K562 (cell line): ENCODE data around the gene PSMB11. TPM values are rescaled to one million over a fixed set of nuclear protein-coding genes. Genes with fewer than 3 reads are reported as not detected.

ENCODE experiments used
- GATAD2B ChIP-seq: fragments of 450-650 bp; IDR thresholded peaks from 2 replicates; pipeline ENCODE4 v1.6.1; 2017; ENCODE audit warnings: mild to moderate bottlenecking, borderline replicate concordance
- JUN ChIP-seq, 2 experiments: sonication (generic) in 1 of 2; formaldehyde crosslinking in 1 of 2; IDR thresholded peaks; 2 replicates each; pipeline versions ENCODE4 v1.6.1 to v1.8.0; 2012 to 2022; ENCODE audit warnings: borderline replicate concordance in 2 of 2, mild to moderate bottlenecking in 2 of 2, improper control_type of control experiment in 1 of 2, low read depth in 1 of 2, low read length in 1 of 2, missing genetic modification reagents in 1 of 2
- KAT8 ChIP-seq: fragments of 450-650 bp; IDR thresholded peaks from 2 replicates; pipeline ENCODE4 v1.6.1; 2016; ENCODE audit warnings: low read depth, mild to moderate bottlenecking
- MEF2A ChIP-seq: IDR thresholded peaks from 2 replicates; pipeline ENCODE4 v1.6.1; 2011; ENCODE audit warnings: low read depth, mild to moderate bottlenecking, low read length, moderate library complexity; ENCODE audit not compliant: control insufficient read depth
- RFX1 ChIP-seq: fragments of 450-650 bp; IDR thresholded peaks from 2 replicates; pipeline ENCODE4 v1.6.1; 2016; ENCODE audit warnings: mild to moderate bottlenecking, moderate library complexity
- TAL1 ChIP-seq: fragments of 450-650 bp; IDR thresholded peaks from 2 replicates; pipeline ENCODE4 v1.6.1; 2016; ENCODE audit warnings: mild to moderate bottlenecking
- ZBTB7A ChIP-seq: IDR thresholded peaks from 2 replicates; pipeline ENCODE4 v1.6.1; 2011; ENCODE audit warnings: low read depth, mild to moderate bottlenecking, low read length, moderate library complexity, borderline replicate concordance; ENCODE audit not compliant: control insufficient read depth
- ZNF174 ChIP-seq: fragments of 250-450 bp; sonication (Bioruptor Pico); IDR thresholded peaks from 2 replicates; pipeline ENCODE4 v1.4.0; 2020; ENCODE audit warnings: mild to moderate bottlenecking
- ZNF253 ChIP-seq: fragments of 250-450 bp; sonication (Bioruptor Pico); conservative IDR thresholded peaks from 2 replicates; pipeline ENCODE4 v1.6.1; 2021; ENCODE audit warnings: mild to moderate bottlenecking
- ZNF436 ChIP-seq: fragments of 250-450, 450-650 bp; sonication (Bioruptor Pico); formaldehyde crosslinking; IDR thresholded peaks from 2 replicates; pipeline ENCODE4 v1.7.0; 2020; ENCODE audit warnings: mild to moderate bottlenecking
- ZNF696 ChIP-seq: fragments of 250-450 bp; sonication (Bioruptor Pico); conservative IDR thresholded peaks from 2 replicates; pipeline ENCODE4 v1.4.0; 2020; ENCODE audit warnings: mild to moderate bottlenecking, moderate library complexity
- polyA plus RNA-seq, 8 experiments: library from polyadenylated mRNA; depleted of rRNA in 4 of 8; stranded (reverse) in 5 of 8; unstranded in 3 of 8; fragments of >200 nt; fragmentation: Nextera tagmentation in 2 of 8; fragmentation: Illumina TruSeq in 1 of 8; extraction: Ambion mirVana in 2 of 8; extraction: Trizol in 1 of 8; gene quantifications; 2 replicates each; pipeline versions ENCODE4 v1.2.1 to v1.2.3, GENCODE V29; 2011 to 2014; ENCODE audit warnings: inconsistent platforms in 1 of 8, missing spikeins in 1 of 8
- total RNA-seq, 7 experiments: library from RNA; depleted of rRNA in 6 of 7; stranded (reverse); fragments of >200 nt in 6 of 7; fragmentation: Illumina TruSeq in 2 of 7; extraction: Trizol in 2 of 7; gene quantifications; 2 replicates each; pipeline versions ENCODE4 v1.2.1 to v1.2.3, GENCODE V29; 2011 to 2021; ENCODE audit warnings: low replicate concordance in 1 of 7
- TF ChIP-seq, protein P1 (sequence below): fragments of 250-450 bp; sonication (Bioruptor Pico); IDR thresholded peaks from 2 replicates; pipeline ENCODE4 v1.4.0; 2020
- TF ChIP-seq, protein P2 (sequence below), 2 experiments: fragments of 450-650 bp; formaldehyde crosslinking in 1 of 2; IDR thresholded peaks; 2 replicates each; pipeline versions ENCODE4 v1.4.0 to v1.6.1; 2014 to 2020; ENCODE audit warnings: mild to moderate bottlenecking in 2 of 2, borderline replicate concordance in 1 of 2, low read depth in 1 of 2
- TF ChIP-seq, protein P3 (sequence below): fragments of 250-450 bp; sonication (Bioruptor Pico); IDR thresholded peaks from 2 replicates; pipeline ENCODE4 v1.4.0; 2020; ENCODE audit warnings: mild to moderate bottlenecking, moderate library complexity, borderline replicate concordance
- TF ChIP-seq, protein P4 (sequence below): sonication (generic); formaldehyde crosslinking; IDR thresholded peaks from 2 replicates; pipeline ENCODE4 v1.8.0; 2022; ENCODE audit warnings: mild to moderate bottlenecking, missing genetic modification reagents

Gene PSMB11
- total and polyA plus RNA-seq, 9 of the 15 experiments (the other 6 are each of a cell fraction or from before 2014, with no cell fraction given): not detected

DNA sequence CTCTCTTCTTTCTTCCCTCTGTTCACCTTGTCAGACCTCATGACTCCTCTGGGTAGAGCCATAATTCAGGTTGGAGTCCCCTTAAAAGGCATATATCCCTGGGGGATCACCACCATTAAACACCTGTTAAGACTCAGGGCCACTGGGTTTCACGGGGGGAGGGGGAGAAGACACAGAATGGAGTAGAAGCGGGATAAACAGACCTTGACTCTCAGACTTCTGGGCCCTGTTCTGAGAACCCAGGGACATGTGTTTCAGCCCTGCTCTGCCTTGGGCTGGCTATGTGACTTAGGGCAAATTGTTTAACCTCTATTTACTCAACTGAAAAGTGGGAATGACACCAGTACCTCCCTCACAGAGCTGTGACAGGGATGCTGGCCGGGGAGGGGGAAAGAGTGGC lies 10.7 kb downstream of the PSMB11 start (continued):
- TF ChIP-seq GATAD2B (no peak), TAL1 (no peak), ZNF696 (CRISPR knock-in tag) (no peak), ZNF174 (CRISPR knock-in tag) (no peak), MEF2A (no peak), ZNF253 (CRISPR knock-in tag) (no peak), RFX1 (no peak), ZBTB7A (no peak), KAT8 (no peak), ZNF436 (CRISPR knock-in tag) (no peak), JUN (IDR thresholded peaks at IDR 0.05; ENCODE audit: borderline replicate concordance, low read depth, low read length) (no peak), JUN (CRISPR knock-in tag; IDR thresholded peaks at IDR 0.05; ENCODE audit: borderline replicate concordance) (no peak)
- TF ChIP-seq, protein P1, sequence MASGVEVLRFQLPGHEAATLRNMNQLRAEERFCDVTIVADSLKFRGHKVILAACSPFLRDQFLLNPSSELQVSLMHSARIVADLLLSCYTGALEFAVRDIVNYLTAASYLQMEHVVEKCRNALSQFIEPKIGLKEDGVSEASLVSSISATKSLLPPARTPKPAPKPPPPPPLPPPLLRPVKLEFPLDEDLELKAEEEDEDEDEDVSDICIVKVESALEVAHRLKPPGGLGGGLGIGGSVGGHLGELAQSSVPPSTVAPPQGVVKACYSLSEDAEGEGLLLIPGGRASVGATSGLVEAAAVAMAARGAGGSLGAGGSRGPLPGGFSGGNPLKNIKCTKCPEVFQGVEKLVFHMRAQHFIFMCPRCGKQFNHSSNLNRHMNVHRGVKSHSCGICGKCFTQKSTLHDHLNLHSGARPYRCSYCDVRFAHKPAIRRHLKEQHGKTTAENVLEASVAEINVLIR: no peak
- TF ChIP-seq, protein P2, sequence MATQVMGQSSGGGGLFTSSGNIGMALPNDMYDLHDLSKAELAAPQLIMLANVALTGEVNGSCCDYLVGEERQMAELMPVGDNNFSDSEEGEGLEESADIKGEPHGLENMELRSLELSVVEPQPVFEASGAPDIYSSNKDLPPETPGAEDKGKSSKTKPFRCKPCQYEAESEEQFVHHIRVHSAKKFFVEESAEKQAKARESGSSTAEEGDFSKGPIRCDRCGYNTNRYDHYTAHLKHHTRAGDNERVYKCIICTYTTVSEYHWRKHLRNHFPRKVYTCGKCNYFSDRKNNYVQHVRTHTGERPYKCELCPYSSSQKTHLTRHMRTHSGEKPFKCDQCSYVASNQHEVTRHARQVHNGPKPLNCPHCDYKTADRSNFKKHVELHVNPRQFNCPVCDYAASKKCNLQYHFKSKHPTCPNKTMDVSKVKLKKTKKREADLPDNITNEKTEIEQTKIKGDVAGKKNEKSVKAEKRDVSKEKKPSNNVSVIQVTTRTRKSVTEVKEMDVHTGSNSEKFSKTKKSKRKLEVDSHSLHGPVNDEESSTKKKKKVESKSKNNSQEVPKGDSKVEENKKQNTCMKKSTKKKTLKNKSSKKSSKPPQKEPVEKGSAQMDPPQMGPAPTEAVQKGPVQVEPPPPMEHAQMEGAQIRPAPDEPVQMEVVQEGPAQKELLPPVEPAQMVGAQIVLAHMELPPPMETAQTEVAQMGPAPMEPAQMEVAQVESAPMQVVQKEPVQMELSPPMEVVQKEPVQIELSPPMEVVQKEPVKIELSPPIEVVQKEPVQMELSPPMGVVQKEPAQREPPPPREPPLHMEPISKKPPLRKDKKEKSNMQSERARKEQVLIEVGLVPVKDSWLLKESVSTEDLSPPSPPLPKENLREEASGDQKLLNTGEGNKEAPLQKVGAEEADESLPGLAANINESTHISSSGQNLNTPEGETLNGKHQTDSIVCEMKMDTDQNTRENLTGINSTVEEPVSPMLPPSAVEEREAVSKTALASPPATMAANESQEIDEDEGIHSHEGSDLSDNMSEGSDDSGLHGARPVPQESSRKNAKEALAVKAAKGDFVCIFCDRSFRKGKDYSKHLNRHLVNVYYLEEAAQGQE (IDR thresholded peaks at IDR 0.05; ENCODE audit: borderline replicate concordance): no peak
- TF ChIP-seq, protein P2 (CRISPR knock-in tag; IDR thresholded peaks at IDR 0.05; ENCODE audit: low read depth): no peak
- TF ChIP-seq, protein P3, sequence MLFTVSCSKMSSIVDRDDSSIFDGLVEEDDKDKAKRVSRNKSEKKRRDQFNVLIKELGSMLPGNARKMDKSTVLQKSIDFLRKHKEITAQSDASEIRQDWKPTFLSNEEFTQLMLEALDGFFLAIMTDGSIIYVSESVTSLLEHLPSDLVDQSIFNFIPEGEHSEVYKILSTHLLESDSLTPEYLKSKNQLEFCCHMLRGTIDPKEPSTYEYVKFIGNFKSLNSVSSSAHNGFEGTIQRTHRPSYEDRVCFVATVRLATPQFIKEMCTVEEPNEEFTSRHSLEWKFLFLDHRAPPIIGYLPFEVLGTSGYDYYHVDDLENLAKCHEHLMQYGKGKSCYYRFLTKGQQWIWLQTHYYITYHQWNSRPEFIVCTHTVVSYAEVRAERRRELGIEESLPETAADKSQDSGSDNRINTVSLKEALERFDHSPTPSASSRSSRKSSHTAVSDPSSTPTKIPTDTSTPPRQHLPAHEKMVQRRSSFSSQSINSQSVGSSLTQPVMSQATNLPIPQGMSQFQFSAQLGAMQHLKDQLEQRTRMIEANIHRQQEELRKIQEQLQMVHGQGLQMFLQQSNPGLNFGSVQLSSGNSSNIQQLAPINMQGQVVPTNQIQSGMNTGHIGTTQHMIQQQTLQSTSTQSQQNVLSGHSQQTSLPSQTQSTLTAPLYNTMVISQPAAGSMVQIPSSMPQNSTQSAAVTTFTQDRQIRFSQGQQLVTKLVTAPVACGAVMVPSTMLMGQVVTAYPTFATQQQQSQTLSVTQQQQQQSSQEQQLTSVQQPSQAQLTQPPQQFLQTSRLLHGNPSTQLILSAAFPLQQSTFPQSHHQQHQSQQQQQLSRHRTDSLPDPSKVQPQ (CRISPR knock-in tag): no peak
- TF ChIP-seq, protein P4, sequence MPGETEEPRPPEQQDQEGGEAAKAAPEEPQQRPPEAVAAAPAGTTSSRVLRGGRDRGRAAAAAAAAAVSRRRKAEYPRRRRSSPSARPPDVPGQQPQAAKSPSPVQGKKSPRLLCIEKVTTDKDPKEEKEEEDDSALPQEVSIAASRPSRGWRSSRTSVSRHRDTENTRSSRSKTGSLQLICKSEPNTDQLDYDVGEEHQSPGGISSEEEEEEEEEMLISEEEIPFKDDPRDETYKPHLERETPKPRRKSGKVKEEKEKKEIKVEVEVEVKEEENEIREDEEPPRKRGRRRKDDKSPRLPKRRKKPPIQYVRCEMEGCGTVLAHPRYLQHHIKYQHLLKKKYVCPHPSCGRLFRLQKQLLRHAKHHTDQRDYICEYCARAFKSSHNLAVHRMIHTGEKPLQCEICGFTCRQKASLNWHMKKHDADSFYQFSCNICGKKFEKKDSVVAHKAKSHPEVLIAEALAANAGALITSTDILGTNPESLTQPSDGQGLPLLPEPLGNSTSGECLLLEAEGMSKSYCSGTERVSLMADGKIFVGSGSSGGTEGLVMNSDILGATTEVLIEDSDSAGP (CRISPR knock-in tag): no peak
